ENCODE results near the gene AMPH.

GRCh38 chr7:38481401-38481800 lies 149.8 kb downstream of the AMPH start:
- TF ChIP-seq CTCF (IDR thresholded peaks at IDR 0.05) (no peak), POLR2A (IDR thresholded peaks at IDR 0.05) (no peak)

All from thyroid gland (tissue), 4 donors.